GM23248 (cell line): ENCODE data around the gene RRAGA. TPM values are rescaled to one million over a fixed set of nuclear protein-coding genes. Genes with fewer than 3 reads are reported as not detected.

ENCODE experiments used
- DNase-seq: peaks from one replicate; pipeline ENCODE4 v3.0.0-alpha.2; 2015
- H2AFZ ChIP-seq: fragments of 200-600 bp; sonication (generic); 2 replicates; pipeline ENCODE4 v1.6.1; 2016; ENCODE audit warnings: antibody characterized with exemption
- H3F3A ChIP-seq: fragments of 200-600 bp; sonication (generic); 2 replicates; pipeline ENCODE4 v1.6.1; 2016; ENCODE audit warnings: mild to moderate bottlenecking, antibody characterized with exemption, mixed run types; ENCODE audit not compliant: insufficient read depth
- H3K27ac ChIP-seq: fragments of 200-600 bp; sonication (generic); 2 replicates; pipeline ENCODE4 v1.5.1; 2016; ENCODE audit warnings: mild to moderate bottlenecking
- H3K27me3 ChIP-seq: fragments of 200-600 bp; sonication (generic); replicated peaks from 2 replicates; pipeline ENCODE4 v1.6.1; 2016; ENCODE audit warnings: mild to moderate bottlenecking; ENCODE audit not compliant: insufficient read depth
- H3K36me3 ChIP-seq: fragments of 200-600 bp; sonication (generic); 2 replicates; pipeline ENCODE4 v1.6.1; 2016; ENCODE audit warnings: low read depth, mild to moderate bottlenecking
- H3K4me1 ChIP-seq: fragments of 200-600 bp; sonication (generic); 2 replicates; pipeline ENCODE4 v1.6.1; 2016; ENCODE audit warnings: mild to moderate bottlenecking; ENCODE audit not compliant: insufficient read depth
- H3K4me2 ChIP-seq: fragments of 200-600 bp; sonication (generic); one replicate; pipeline ENCODE4 v1.6.1; 2016; ENCODE audit warnings: mild to moderate bottlenecking; ENCODE audit not compliant: unreplicated experiment
- H3K4me3 ChIP-seq: fragments of 200-600 bp; sonication (generic); 2 replicates; pipeline ENCODE4 v1.5.1; 2016; ENCODE audit warnings: mild to moderate bottlenecking
- H3K79me2 ChIP-seq: fragments of 200-600 bp; sonication (generic); 2 replicates; pipeline ENCODE4 v1.6.1; 2016; ENCODE audit warnings: mild to moderate bottlenecking; ENCODE audit not compliant: insufficient read depth
- H3K9ac ChIP-seq: fragments of 200-600 bp; sonication (generic); 2 replicates; pipeline ENCODE4 v1.6.1; 2016; ENCODE audit warnings: mild to moderate bottlenecking
- H3K9me2 ChIP-seq: fragments of 200-600 bp; sonication (generic); 2 replicates; pipeline ENCODE4 v1.6.1; 2016; ENCODE audit warnings: mixed run types, mild to moderate bottlenecking, moderate library complexity; ENCODE audit not compliant: insufficient read depth
- H3K9me3 ChIP-seq: fragments of 200-600 bp; sonication (generic); one replicate; pipeline ENCODE4 v1.6.1; 2017; ENCODE audit warnings: low read depth
- H4K20me1 ChIP-seq: fragments of 200-600 bp; sonication (generic); 2 replicates; pipeline ENCODE4 v1.6.0; 2016; ENCODE audit not compliant: insufficient read depth
- EZH2 ChIP-seq: fragments of 200-600 bp; sonication (generic); IDR thresholded peaks from 2 replicates; pipeline ENCODE4 v1.6.1; 2018; ENCODE audit warnings: antibody characterized with exemption, mild to moderate bottlenecking; ENCODE audit not compliant: insufficient read depth, poor library complexity, severe bottlenecking
- EZH2phosphoT487 ChIP-seq: fragments of 200-600 bp; sonication (generic); IDR thresholded peaks from 2 replicates; pipeline ENCODE4 v1.6.1; 2018; ENCODE audit warnings: antibody characterized with exemption, moderate library complexity, mild to moderate bottlenecking, low read depth; ENCODE audit not compliant: insufficient read depth
- WGBS, 2 experiments: methylation state at CpG; one replicate each; pipeline ENCODE4 v1.1.6; 2015 to 2017; ENCODE audit warnings: low lambda C conversion rate in 2 of 2, low coverage in 1 of 2; ENCODE audit errors: missing lambda C conversion rate in 2 of 2; 5-methylcytosine and 5-hydroxymethylcytosine counted together
- in situ Hi-C: fragments of 300-500 bp; cut with MboI; formaldehyde crosslinking; loops from 2 replicates; pipeline ENCODE4 v1.15.0; 2020
- polyA plus RNA-seq: library from polyadenylated mRNA; unstranded; fragments of >200 nt; fragmentation: Nextera tagmentation; extraction: Ambion mirVana; gene quantifications from 2 replicates; pipeline ENCODE4 v1.2.1, GENCODE V29; 2016
- total RNA-seq: library from RNA; depleted of rRNA; stranded (reverse); fragments of >200 nt; shearing (Covaris generic); gene quantifications from 2 replicates; pipeline ENCODE4 v1.2.3, GENCODE V29; 2014; rRNA removed

The RRAGA gene
- total RNA-seq (53.1 and 53.3 TPM in 2 replicates), polyA plus RNA-seq (217 TPM in 2 replicates)

- Histone ChIP-seq H3K4me2 (peak within 1 kb of the TSS; percentile 98), H4K20me1 (0 out of 2 replicates have a peak, but pooled peaks cover 11% of the 10 kb centered on the region), H3K27ac (peak within 1 kb of the TSS; percentile 94), H3K27me3 (no peaks in the 10 kb centered on the region), H3K36me3 (no peaks in the 10 kb centered on the region), H3K79me2 (peaks cover 42% of the 10 kb centered on the region), H3K9me2 (no peaks in the 10 kb centered on the region), H3K4me1 (peaks cover 30% of the 10 kb centered on the region), H2AFZ (peak within 1 kb of the TSS; percentile 95), H3K4me3 (peak within 1 kb of the TSS; percentile 89), H3F3A (peaks cover 54% of the 10 kb centered on the region), H3K9ac (peak within 1 kb of the TSS; percentile 96), H3K9me3 (no peaks in the 10 kb centered on the region)
- no peak for TF ChIP-seq EZH2phosphoT487
- TF ChIP-seq EZH2: no peak
- peak; percentile 98 for DNase-seq
- in situ Hi-C loops: loop anchor here (25.0 kb wide), 1 partner anchor 1512 kb away; no protein-coding TSS in a partner anchor
- WGBS, 2 experiments: 1% methylated on average over 59 to 82 of the region's 82 CpGs
These were observed at the start of gene RRAGA for GRCh38 chr9:19048966-19049916. Gene RRAGA (plus strand): TSS chr9:19049427. CDS start chr9:19049660, 233 bp downstream.

GRCh38 chr9:19000133-19000532 lies 49.1 kb upstream of the RRAGA start:
- Histone ChIP-seq H3K4me1 (no peaks in the 10 kb centered on the region), H3K79me2 (no peaks in the 10 kb centered on the region), H3K27ac (no peak overlapping the region), H3K9me3 (no peaks in the 10 kb centered on the region), H3K27me3 (peaks cover 2% of the 10 kb centered on the region; the same call in 1 of the 2 replicates), H3K36me3 (no peaks in the 10 kb centered on the region), H3K4me3 (no peak overlapping the region), H3K9me2 (no peaks in the 10 kb centered on the region), H3F3A (no peaks in the 10 kb centered on the region), H2AFZ (no peak overlapping the region), H3K9ac (no peak overlapping the region), H4K20me1 (no peaks in the 10 kb centered on the region), H3K4me2 (no peak overlapping the region)
- WGBS, 2 experiments: 74 to 77% methylated on average over 13 to 16 of the region's 16 CpGs
- no peak for TF ChIP-seq EZH2phosphoT487
- TF ChIP-seq EZH2: no peak
- in situ Hi-C loops: no loop called here
- DNase-seq: no peak

- H3K36me3 ChIP-seq: no peaks in the 10 kb centered on the region
- no peaks in the 10 kb centered on the region for H3K4me1 ChIP-seq
- in situ Hi-C loops: no loop called here
- no peak overlapping the region for H2AFZ ChIP-seq
- no peaks in the 10 kb centered on the region for H3F3A ChIP-seq
- no peak overlapping the region for H3K4me2 ChIP-seq
- no peak overlapping the region for H3K4me3 ChIP-seq
- no peaks in the 10 kb centered on the region for H3K79me2 ChIP-seq
- TF ChIP-seq EZH2: no peak
- TF ChIP-seq EZH2phosphoT487: no peak
- H3K9me2 ChIP-seq: no peaks in the 10 kb centered on the region
- WGBS, 2 experiments: 77 to 81% methylated on average over 5 of the region's 5 CpGs
- DNase-seq: no peak
- no peaks in the 10 kb centered on the region for H3K27me3 ChIP-seq
- H3K9ac ChIP-seq: no peak overlapping the region
- no peaks in the 10 kb centered on the region for H4K20me1 ChIP-seq
- no peaks in the 10 kb centered on the region for H3K9me3 ChIP-seq
- H3K27ac ChIP-seq: no peak overlapping the region
These were observed 39.7 kb upstream of the RRAGA start for GRCh38 chr9:19009391-19009965.

- Histone ChIP-seq H3K9ac (no peak overlapping the region), H3K27ac (no peak overlapping the region), H3K79me2 (no peaks in the 10 kb centered on the region), H3K9me2 (no peaks in the 10 kb centered on the region), H4K20me1 (no peaks in the 10 kb centered on the region), H3K4me3 (no peak overlapping the region), H3K27me3 (no peaks in the 10 kb centered on the region), H3K4me2 (no peak overlapping the region), H3K4me1 (no peaks in the 10 kb centered on the region), H3K36me3 (no peaks in the 10 kb centered on the region), H2AFZ (no peak overlapping the region), H3K9me3 (no peaks in the 10 kb centered on the region), H3F3A (no peaks in the 10 kb centered on the region)
- no peak for DNase-seq
- in situ Hi-C loops: loop anchor here (10.0 kb wide), 1 partner anchor 763 kb away; no protein-coding TSS in a partner anchor
- TF ChIP-seq EZH2: no peak
- no peak for TF ChIP-seq EZH2phosphoT487
- 32 to 38% methylated on average over 4 of the region's 4 CpGs for WGBS, 2 experiments
These were observed 31.0 kb upstream of the RRAGA start for GRCh38 chr9:19018201-19018600.
